Activated naive CD8-positive, alpha-beta T cell (primary cell): ENCODE measurements around the gene IFNGR1.

Experiments used
- H3K27ac Mint-ChIP-seq: one replicate; pipeline ENCODE4 v1.8.0; 2021; ENCODE audit warnings: mixed read lengths
- H3K27me3 Mint-ChIP-seq: one replicate; pipeline ENCODE4 v1.8.0; 2021; ENCODE audit warnings: mixed read lengths
- H3K36me3 Mint-ChIP-seq: one replicate; pipeline ENCODE4 v1.8.0; 2021; ENCODE audit warnings: mixed read lengths
- H3K4me1 Mint-ChIP-seq: one replicate; pipeline ENCODE4 v1.8.0; 2021; ENCODE audit warnings: low read depth, mixed read lengths
- H3K4me3 Mint-ChIP-seq: one replicate; pipeline ENCODE4 v1.8.0; 2021; ENCODE audit warnings: mild to moderate bottlenecking, mixed read lengths
- H3K9me3 Mint-ChIP-seq: one replicate; pipeline ENCODE4 v1.8.0; 2021; ENCODE audit warnings: low read depth, mixed read lengths

The IFNGR1 gene

GRCh38 chr6:137246791-137247202 is 27.6 kb upstream of the IFNGR1 start:
- Mint-ChIP-seq H3K9me3 (no peaks in the 10 kb centered on the region), H3K36me3 (no peaks in the 10 kb centered on the region), H3K4me3 (no peak overlapping the region), H3K27ac (no peak overlapping the region), H3K4me1 (no peaks in the 10 kb centered on the region), H3K27me3 (peaks cover 2% of the 10 kb centered on the region)

GRCh38 chr6:137246164-137246563 is 27.0 kb upstream of the IFNGR1 start:
- Mint-ChIP-seq H3K36me3 (no peaks in the 10 kb centered on the region), H3K27ac (no peak overlapping the region), H3K4me1 (no peaks in the 10 kb centered on the region), H3K9me3 (no peaks in the 10 kb centered on the region), H3K4me3 (no peak overlapping the region), H3K27me3 (peaks cover 2% of the 10 kb centered on the region)

- H3K4me3 Mint-ChIP-seq = no peak overlapping the region
- no peak overlapping the region for H3K27ac Mint-ChIP-seq
- no peaks in the 10 kb centered on the region for H3K4me1 Mint-ChIP-seq
- peaks cover 2% of the 10 kb centered on the region for H3K27me3 Mint-ChIP-seq
- peaks cover 6% of the 10 kb centered on the region for H3K9me3 Mint-ChIP-seq
- H3K36me3 Mint-ChIP-seq = peaks cover 2% of the 10 kb centered on the region
Observed at GRCh38 chr6:137241481-137242038, 22.4 kb upstream of the IFNGR1 start.

GRCh38 chr6:137240168-137240567 is 21.0 kb upstream of the IFNGR1 start:
- Mint-ChIP-seq H3K27ac (no peak overlapping the region), H3K4me3 (no peak overlapping the region), H3K36me3 (peaks cover 2% of the 10 kb centered on the region), H3K27me3 (peaks cover 2% of the 10 kb centered on the region), H3K4me1 (peaks cover under 1% of the 10 kb centered on the region), H3K9me3 (peaks cover 6% of the 10 kb centered on the region)

GRCh38 chr6:137237413-137238170 is 18.4 kb upstream of the IFNGR1 start:
- Mint-ChIP-seq H3K27me3 (no peaks in the 10 kb centered on the region), H3K27ac (no peak overlapping the region), H3K4me3 (no peak overlapping the region), H3K4me1 (peaks cover 23% of the 10 kb centered on the region), H3K9me3 (peaks cover 6% of the 10 kb centered on the region), H3K36me3 (peaks cover 2% of the 10 kb centered on the region)

GRCh38 chr6:137236581-137237355 is 17.6 kb upstream of the IFNGR1 start:
- Mint-ChIP-seq H3K4me1 (peaks cover 30% of the 10 kb centered on the region), H3K9me3 (peaks cover 6% of the 10 kb centered on the region), H3K27me3 (no peaks in the 10 kb centered on the region), H3K36me3 (peaks cover 2% of the 10 kb centered on the region), H3K27ac (no peak overlapping the region), H3K4me3 (no peak overlapping the region)

GRCh38 chr6:137235686-137236085 is 16.5 kb upstream of the IFNGR1 start:
- Mint-ChIP-seq H3K27me3 (no peaks in the 10 kb centered on the region), H3K27ac (no peak overlapping the region), H3K4me3 (no peak overlapping the region), H3K9me3 (peaks cover 6% of the 10 kb centered on the region), H3K4me1 (peaks cover 41% of the 10 kb centered on the region), H3K36me3 (peaks cover 2% of the 10 kb centered on the region)

- Mint-ChIP-seq H3K27me3 (no peaks in the 10 kb centered on the region), H3K4me1 (peaks cover 42% of the 10 kb centered on the region)
Observed at GRCh38 chr6:137233911-137234863, 15.0 kb upstream of the IFNGR1 start.

GRCh38 chr6:137231895-137232294 is 12.7 kb upstream of the IFNGR1 start:
- Mint-ChIP-seq H3K4me1 (peaks cover 53% of the 10 kb centered on the region), H3K27me3 (no peaks in the 10 kb centered on the region), H3K4me3 (peak overlapping the region; percentile 30), H3K36me3 (peaks cover 2% of the 10 kb centered on the region), H3K9me3 (no peaks in the 10 kb centered on the region), H3K27ac (no peak overlapping the region)

More at GRCh38 chr6:137233911-137234863, 15.0 kb upstream of the IFNGR1 start:
- Mint-ChIP-seq H3K4me3 (peak overlapping the region; percentile 59), H3K36me3 (peaks cover 2% of the 10 kb centered on the region), H3K27ac (peak overlapping the region; percentile 68), H3K9me3 (peaks cover 6% of the 10 kb centered on the region)

GRCh38 chr6:137230956-137231555 is 11.9 kb upstream of the IFNGR1 start:
- Mint-ChIP-seq H3K4me3 (no peak overlapping the region), H3K27ac (no peak overlapping the region), H3K9me3 (no peaks in the 10 kb centered on the region), H3K36me3 (no peaks in the 10 kb centered on the region), H3K4me1 (peaks cover 53% of the 10 kb centered on the region), H3K27me3 (no peaks in the 10 kb centered on the region)

GRCh38 chr6:137230547-137230946 is 11.4 kb upstream of the IFNGR1 start:
- H3K4me1 Mint-ChIP-seq = peaks cover 53% of the 10 kb centered on the region
- no peak overlapping the region for H3K4me3 Mint-ChIP-seq

GRCh38 chr6:137229075-137229759 is 10.0 kb upstream of the IFNGR1 start:
- no peak overlapping the region for H3K4me3 Mint-ChIP-seq
- no peaks in the 10 kb centered on the region for H3K36me3 Mint-ChIP-seq
- no peak overlapping the region for H3K27ac Mint-ChIP-seq
- H3K27me3 Mint-ChIP-seq = no peaks in the 10 kb centered on the region
- H3K4me1 Mint-ChIP-seq = peaks cover 50% of the 10 kb centered on the region
- no peaks in the 10 kb centered on the region for H3K9me3 Mint-ChIP-seq

More at GRCh38 chr6:137230547-137230946, 11.4 kb upstream of the IFNGR1 start:
- Mint-ChIP-seq H3K27me3 (no peaks in the 10 kb centered on the region), H3K27ac (no peak overlapping the region), H3K9me3 (no peaks in the 10 kb centered on the region), H3K36me3 (no peaks in the 10 kb centered on the region)

- Mint-ChIP-seq H3K4me1 (peaks cover 47% of the 10 kb centered on the region), H3K27ac (no peak overlapping the region), H3K27me3 (no peaks in the 10 kb centered on the region), H3K4me3 (no peak overlapping the region), H3K9me3 (no peaks in the 10 kb centered on the region), H3K36me3 (no peaks in the 10 kb centered on the region)
Observed at GRCh38 chr6:137227871-137228302, 8.7 kb upstream of the IFNGR1 start.
